H1 (cell line): ENCODE measurements around the gene SLC26A11. TPM values are rescaled to one million over a fixed set of nuclear protein-coding genes. Genes with fewer than 3 reads are reported as not detected.

Experiments
- CTCF ChIA-PET: fragments of 300-600 bp; sonication (Branson Sonifier 250); formaldehyde crosslinking; loops from one replicate; lab custom pipeline; 2021; ENCODE audit not compliant: partially characterized antibody; lab: Charles Lee
- POLR2A ChIA-PET: fragments of 300-600 bp; sonication (Branson Sonifier 250); formaldehyde crosslinking; loops from one replicate; lab custom pipeline; 2021; ENCODE audit warnings: inconsistent platforms; ENCODE audit not compliant: partially characterized antibody; lab: Charles Lee
- DNase-seq, 2 experiments: peaks; one replicate each; pipeline versions ENCODE4 v3.0.0 to v3.0.0-alpha.2; 2010 to 2022; ENCODE audit warnings: low spot score in 2 of 2, low read depth in 1 of 2, mixed read lengths in 1 of 2
- FAIRE-seq: peaks from 2 replicates; lab custom pipeline; 2011; peaks lifted over from hg19 to GRCh38; lab: Jason Lieb, UNC
- H2AFZ ChIP-seq: 2 replicates; pipeline ENCODE4 v1.8.1; 2012; ENCODE audit warnings: low read length, inconsistent platforms
- H2AK5ac ChIP-seq: 2 replicates; pipeline ENCODE4 v1.6.1; 2013; ENCODE audit warnings: low read depth, low read length
- H2BK120ac ChIP-seq: replicated peaks from 2 replicates; pipeline ENCODE3; 2013; ENCODE audit warnings: low read depth, low read length, inconsistent platforms
- H2BK12ac ChIP-seq: 2 replicates; pipeline ENCODE4 v1.6.1; 2013; ENCODE audit warnings: low read depth, low read length
- H2BK15ac ChIP-seq: 2 replicates; pipeline ENCODE4 v1.6.1; 2013; ENCODE audit warnings: low read length
- H2BK20ac ChIP-seq: 2 replicates; pipeline ENCODE4 v1.6.1; 2013; ENCODE audit warnings: low read length
- H2BK5ac ChIP-seq: 2 replicates; pipeline ENCODE4 v1.6.1; 2013; ENCODE audit warnings: low read depth, low read length
- H3K14ac ChIP-seq: 2 replicates; pipeline ENCODE4 v1.6.1; 2013; ENCODE audit warnings: inconsistent platforms; ENCODE audit not compliant: insufficient read length
- H3K18ac ChIP-seq: 2 replicates; pipeline ENCODE4 v1.6.1; 2013; ENCODE audit warnings: low read length; ENCODE audit errors: extremely low read depth
- H3K23ac ChIP-seq: 2 replicates; pipeline ENCODE4 v1.6.1; 2013; ENCODE audit warnings: inconsistent platforms; ENCODE audit not compliant: insufficient read length
- H3K23me2 ChIP-seq: 2 replicates; pipeline ENCODE4 v1.6.1; 2013; ENCODE audit warnings: low read depth, low read length
- H3K27ac ChIP-seq: 2 replicates; pipeline ENCODE4 v1.6.1; 2011; ENCODE audit warnings: low read depth, low read length, inconsistent platforms
- H3K27me3 ChIP-seq, 4 experiments: replicated peaks in 1 of 4; 1 replicate in 1 of 4; 2 replicates in 3 of 4; pipeline versions ENCODE4 v1.6.1 to v1.8.1; 2011 to 2013; ENCODE audit warnings: low read length in 3 of 4, mild to moderate bottlenecking in 3 of 4, inconsistent platforms in 2 of 4, mixed read lengths in 2 of 4, moderate library complexity in 1 of 4; ENCODE audit not compliant: control insufficient read depth in 3 of 4, insufficient read depth in 3 of 4; ENCODE audit errors: extremely low read depth in 1 of 4
- H3K36me3 ChIP-seq, 4 experiments: 2 replicates each; pipeline versions ENCODE4 v1.6.1 to v1.8.1; 2011 to 2013; ENCODE audit warnings: mild to moderate bottlenecking in 4 of 4, low read length in 3 of 4, moderate library complexity in 2 of 4, control low read depth in 1 of 4, inconsistent platforms in 1 of 4; ENCODE audit not compliant: insufficient read depth in 4 of 4, control insufficient read depth in 2 of 4
- H3K4ac ChIP-seq: replicated peaks from 2 replicates; pipeline ENCODE3; 2013; ENCODE audit warnings: low read length, low read depth, mixed read lengths, inconsistent platforms; ENCODE audit not compliant: insufficient read length
- H3K4me1 ChIP-seq, 4 experiments: replicated peaks in 1 of 4; 1 replicate in 1 of 4; 2 replicates in 3 of 4; pipeline versions ENCODE4 v1.6.1 to v1.8.1; 2011 to 2013; ENCODE audit warnings: low read length in 3 of 4, inconsistent platforms in 2 of 4, mixed read lengths in 1 of 4; ENCODE audit not compliant: insufficient read depth in 4 of 4, control insufficient read depth in 3 of 4
- H3K4me2 ChIP-seq, 2 experiments: 2 replicates each; pipeline versions ENCODE4 v1.6.1 to v1.8.1; 2011 to 2013; ENCODE audit warnings: low read depth in 2 of 2, low read length in 2 of 2, control low read depth in 1 of 2, inconsistent platforms in 1 of 2, mild to moderate bottlenecking in 1 of 2; ENCODE audit not compliant: insufficient read depth in 1 of 2
- H3K4me3 ChIP-seq, 4 experiments: fragments of 200-600, 300-600 bp in 1 of 4; sonication (generic), shearing (Covaris generic), sonication (Bioruptor Twin) in 1 of 4; 2 replicates each; pipeline versions ENCODE4 v1.5.1 to v1.8.1; 2011 to 2016; ENCODE audit warnings: low read length in 4 of 4, low read depth in 3 of 4, control low read depth in 2 of 4, inconsistent platforms in 2 of 4, mild to moderate bottlenecking in 2 of 4, mixed read lengths in 1 of 4, moderate library complexity in 1 of 4; ENCODE audit not compliant: insufficient read depth in 2 of 4; ENCODE audit errors: extremely low read depth in 1 of 4
- H3K56ac ChIP-seq: replicated peaks from 2 replicates; pipeline ENCODE3; 2013; ENCODE audit warnings: low read depth, mild to moderate bottlenecking, mixed read lengths, low read length, inconsistent platforms; ENCODE audit not compliant: insufficient read length
- H3K79me1 ChIP-seq: 2 replicates; pipeline ENCODE4 v1.6.1; 2013; ENCODE audit warnings: low read depth, low read length, control low read depth
- H3K79me2 ChIP-seq, 2 experiments: 2 replicates each; pipeline versions ENCODE4 v1.6.1 to v1.8.1; 2012 to 2013; ENCODE audit warnings: low read length in 2 of 2, mild to moderate bottlenecking in 2 of 2, inconsistent platforms in 1 of 2; ENCODE audit not compliant: insufficient read depth in 2 of 2, control insufficient read depth in 1 of 2
- H3K9ac ChIP-seq, 4 experiments: replicated peaks in 1 of 4; 1 replicate in 1 of 4; 2 replicates in 3 of 4; pipeline versions ENCODE4 v1.6.1 to v1.8.1; 2011 to 2013; ENCODE audit warnings: low read depth in 3 of 4, low read length in 3 of 4, control low read depth in 2 of 4, mild to moderate bottlenecking in 2 of 4, moderate library complexity in 2 of 4, inconsistent platforms in 1 of 4; ENCODE audit errors: extremely low read depth in 1 of 4
- H3K9me3 ChIP-seq, 2 experiments: 2 replicates each; pipeline versions ENCODE4 v1.6.1 to v1.8.1; 2012 to 2013; ENCODE audit warnings: mild to moderate bottlenecking in 2 of 2, moderate library complexity in 2 of 2, control low read depth in 1 of 2, inconsistent platforms in 1 of 2, low read depth in 1 of 2, low read length in 1 of 2, mixed read lengths in 1 of 2; ENCODE audit not compliant: insufficient read depth in 2 of 2
- H4K20me1 ChIP-seq, 2 experiments: replicated peaks in 1 of 2; 2 replicates each; pipeline versions ENCODE3 to v1.8.1; 2011 to 2013; ENCODE audit warnings: inconsistent platforms in 2 of 2, low read length in 2 of 2, mild to moderate bottlenecking in 1 of 2; ENCODE audit not compliant: insufficient read depth in 2 of 2, control insufficient read depth in 1 of 2
- H4K5ac ChIP-seq: 2 replicates; pipeline ENCODE4 v1.6.1; 2013; ENCODE audit warnings: low read length, low read depth, mixed read lengths, inconsistent platforms; ENCODE audit not compliant: insufficient read length
- H4K8ac ChIP-seq: 2 replicates; pipeline ENCODE4 v1.8.0; 2013; ENCODE audit warnings: mild to moderate bottlenecking, moderate library complexity, low read length, inconsistent platforms; ENCODE audit not compliant: insufficient read depth; ENCODE audit errors: extremely low read depth
- H4K91ac ChIP-seq: replicated peaks from 2 replicates; pipeline ENCODE3; 2013; ENCODE audit warnings: low read length, mixed read lengths, inconsistent platforms; ENCODE audit not compliant: insufficient read length
- ASH2L ChIP-seq: fragments of 200-600, 300-600 bp; sonication (generic); IDR thresholded peaks from one replicate; pipeline ENCODE4 v1.7.1; 2017; ENCODE audit warnings: low read length
- CBX8 ChIP-seq: fragments of 300-800, 300-1000 bp; sonication (generic); IDR thresholded peaks from 2 replicates; pipeline ENCODE4 v1.7.1; 2016; ENCODE audit warnings: low read depth, low read length, borderline replicate concordance
- EZH2 ChIP-seq: fragments of 200-600 bp; sonication (generic); IDR thresholded peaks from 2 replicates; pipeline ENCODE4 v1.7.1; 2012; ENCODE audit warnings: low read depth, mild to moderate bottlenecking, moderate library complexity, low read length, inconsistent platforms; ENCODE audit not compliant: severe bottlenecking
- HDAC2 ChIP-seq, 2 experiments: fragments of 300-600 bp in 1 of 2; sonication (generic) in 1 of 2; IDR thresholded peaks; 2 replicates each; pipeline ENCODE4 v1.6.1; 2011 to 2012; ENCODE audit warnings: low read depth in 2 of 2, low read length in 2 of 2, mild to moderate bottlenecking in 2 of 2, moderate library complexity in 2 of 2, borderline replicate concordance in 1 of 2, inconsistent platforms in 1 of 2
- NRF1 ChIP-seq: IDR thresholded peaks from 2 replicates; pipeline ENCODE4 v1.6.1; 2011; ENCODE audit warnings: mild to moderate bottlenecking, low read depth, low read length, improper control_type of control experiment
- POLR2A ChIP-seq, 2 experiments: IDR thresholded peaks; 1 replicate in 1 of 2; 2 replicates in 1 of 2; pipeline ENCODE4 v1.6.1; 2011; ENCODE audit warnings: low read depth in 2 of 2, low read length in 2 of 2, mild to moderate bottlenecking in 2 of 2; ENCODE audit errors: control extremely low read depth in 1 of 2
- RFX5 ChIP-seq: IDR thresholded peaks from 2 replicates; pipeline ENCODE4 v1.6.1; 2011; ENCODE audit warnings: low read depth, low read length, improper control_type of control experiment, borderline replicate concordance
- RXRA ChIP-seq: IDR thresholded peaks from 2 replicates; pipeline ENCODE4 v1.6.1; 2011; ENCODE audit warnings: low read depth, mild to moderate bottlenecking, low read length, moderate library complexity; ENCODE audit not compliant: insufficient read depth
- SIN3A ChIP-seq, 2 experiments: IDR thresholded peaks in 1 of 2; conservative IDR thresholded peaks in 1 of 2; 2 replicates each; pipeline ENCODE4 v1.6.1; 2011 to 2012; ENCODE audit warnings: low read length in 2 of 2, improper control_type of control experiment in 1 of 2, low read depth in 1 of 2, mild to moderate bottlenecking in 1 of 2
- SIRT6 ChIP-seq: IDR thresholded peaks from one replicate; pipeline ENCODE4 v1.7.1; 2012; ENCODE audit warnings: low read length, inconsistent platforms
- SUZ12 ChIP-seq: fragments of 200-600 bp; sonication (generic); IDR thresholded peaks from 2 replicates; pipeline ENCODE4 v1.6.1; 2012; ENCODE audit warnings: mild to moderate bottlenecking, inconsistent platforms, low read length, moderate library complexity, mixed read lengths
- TCF12 ChIP-seq: IDR thresholded peaks from 2 replicates; pipeline ENCODE4 v1.6.1; 2011; ENCODE audit warnings: low read depth, mild to moderate bottlenecking, low read length
- TEAD4 ChIP-seq: IDR thresholded peaks from 2 replicates; pipeline ENCODE4 v1.6.1; 2012; ENCODE audit warnings: low read depth, low read length, inconsistent platforms, mixed read lengths
- ZNF274 ChIP-seq: IDR thresholded peaks from 2 replicates; pipeline ENCODE4 v1.7.0; 2012; ENCODE audit warnings: low read length, borderline replicate concordance; ENCODE audit errors: extremely low read depth
- WGBS, 2 experiments: shearing (Covaris generic) in 1 of 2; methylation state at CpG; one replicate each; pipeline versions ENCODE4 v1.1.6 to v1.1.7; 2013 to 2015; ENCODE audit warnings: low lambda C conversion rate in 2 of 2, mixed read lengths in 2 of 2, inconsistent platforms in 1 of 2, low coverage in 1 of 2, missing lambda C conversion rate in 1 of 2; ENCODE audit not compliant: insufficient replicate concordance in 2 of 2, insufficient coverage in 1 of 2, insufficient read length in 1 of 2; ENCODE audit errors: extremely low coverage in 1 of 2, missing lambda C conversion rate in 1 of 2; 5-methylcytosine and 5-hydroxymethylcytosine counted together
- polyA plus RNA-seq, 7 experiments: library from polyadenylated mRNA; depleted of rRNA in 3 of 7; stranded (reverse) in 5 of 7; unstranded in 2 of 7; fragments of >200 nt in 5 of 7; fragments of 200-250 nt in 2 of 7; gene quantifications; 1 replicate in 5 of 7; 2 replicates in 1 of 7; 4 replicates in 1 of 7; pipeline versions ENCODE4 v1.2.1 to v1.2.3, GENCODE V29; 2011 to 2013; ENCODE audit warnings: missing spikeins in 2 of 7, mixed read lengths in 2 of 7
- total RNA-seq: library from RNA; stranded (reverse); fragmentation: NEBNext Ultra II Directional; extraction: Animal tissue kit (Norgen Biotek cat#: 25700); gene quantifications from 2 replicates; pipeline ENCODE4 v1.2.1, GENCODE V29; 2021

Gene SLC26A11
- total and polyA plus RNA-seq, 2 of the 8 experiments (the other 6 are each of a cell fraction or from before 2014, with no cell fraction given): 15.5 to 25.9 TPM

DNA sequence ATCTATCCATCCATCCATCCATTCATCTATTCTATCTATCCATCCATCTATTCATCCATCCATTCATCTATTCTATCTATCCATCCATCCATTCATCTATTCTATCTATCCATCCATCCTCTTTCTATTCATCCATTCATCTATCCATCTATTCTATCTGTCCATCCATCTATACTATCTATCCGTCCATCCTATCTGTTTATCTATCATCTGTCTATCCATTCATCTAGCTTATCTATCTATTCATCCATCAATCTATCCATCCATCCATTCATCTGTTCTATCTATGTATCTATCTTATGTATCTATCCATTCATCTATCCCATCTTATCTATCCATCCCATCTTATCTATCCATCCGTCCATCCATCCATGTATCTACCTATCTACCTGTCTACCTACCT is 49.2 kb downstream of the SLC26A11 start:
- no peak overlapping the region for H3K14ac ChIP-seq
- no peak overlapping the region for H2BK15ac ChIP-seq
- H3K23me2 ChIP-seq: peaks cover 4% of the 10 kb centered on the region; the same call in 1 of the 2 replicates
- no peak overlapping the region for H2AK5ac ChIP-seq
- H2AFZ ChIP-seq: no peak overlapping the region
- H3K56ac ChIP-seq: peak overlapping the region; percentile 63
- H2BK12ac ChIP-seq: no peak overlapping the region
- WGBS, 2 experiments: 87 to 100% methylated on average over 2 of the region's 2 CpGs
- H3K27ac ChIP-seq: no peak overlapping the region
- POLR2A ChIA-PET: interaction anchor here (0.8 to 7.5 kb wide), 6 partner anchors 7 to 73 kb away, joined by 3 to 63 read pairs (median 8); partner anchors contain the start of gene RNF213
- H2BK5ac ChIP-seq: no peak overlapping the region
- H3K36me3 ChIP-seq: peaks cover 0 to 9% (median 3%) of the 10 kb centered on the region in 4 experiments; a peak in 4 of 8 replicates
- H4K91ac ChIP-seq: no peak overlapping the region
- peaks cover 0 to 4% of the 10 kb centered on the region in 2 experiments for H4K20me1 ChIP-seq
- H3K79me2 ChIP-seq: no peaks in the 10 kb centered on the region
- H3K79me1 ChIP-seq: no peaks in the 10 kb centered on the region
- H3K4me3 ChIP-seq: no peak overlapping the region
- H3K4ac ChIP-seq: no peak overlapping the region
- CTCF ChIA-PET: interaction anchor here (1.2 to 4.8 kb wide), 5 partner anchors 7 to 74 kb away, joined by 4 to 18 read pairs (median 9); no protein-coding TSS in a partner anchor
- H3K18ac ChIP-seq: no peak overlapping the region
- H3K9ac ChIP-seq: no peak overlapping the region
- no peak overlapping the region for H2BK120ac ChIP-seq
- no peak overlapping the region for H3K23ac ChIP-seq
- peaks cover 7 to 15% (median 8%) of the 10 kb centered on the region in 4 experiments for H3K4me1 ChIP-seq
- H3K9me3 ChIP-seq: no peaks in the 10 kb centered on the region
- DNase-seq: no peak
- H4K5ac ChIP-seq: no peak overlapping the region
- no peak overlapping the region for H2BK20ac ChIP-seq
- peak overlapping the region in 1 of 2 experiments; percentile 54; a peak in 1 of 4 replicates for H3K4me2 ChIP-seq
- H4K8ac ChIP-seq: no peak overlapping the region
- no peaks in the 10 kb centered on the region for H3K27me3 ChIP-seq
- no peak for FAIRE-seq
- TF ChIP-seq SIN3A (conservative IDR thresholded peaks at IDR 0.05 in 1 of 2, IDR thresholded peaks at IDR 0.05 in 1 of 2; ENCODE audit: low read depth in 1 of 2, low read length in 2 of 2): no peak
- no peak for TF ChIP-seq RXRA
- TF ChIP-seq EZH2: no peak
- TF ChIP-seq POLR2A (IDR thresholded peaks at IDR 0.05; ENCODE audit: control extremely low read depth in 1 of 2, low read depth in 2 of 2, low read length in 2 of 2): no peak
- no peak for TF ChIP-seq ZNF274
- TF ChIP-seq ASH2L: no peak
- TF ChIP-seq SIRT6: no peak
- TF ChIP-seq TCF12: no peak
- no peak for TF ChIP-seq SUZ12
- no peak for TF ChIP-seq TEAD4
- TF ChIP-seq NRF1: no peak
- no peak for TF ChIP-seq CBX8
- no peak for TF ChIP-seq HDAC2 (IDR thresholded peaks at IDR 0.05; ENCODE audit: borderline replicate concordance in 1 of 2, low read depth in 2 of 2, low read length in 2 of 2)
- TF ChIP-seq RFX5: no peak
